ENCODE data around the gene PDGFA.

Gene PDGFA

DNA sequence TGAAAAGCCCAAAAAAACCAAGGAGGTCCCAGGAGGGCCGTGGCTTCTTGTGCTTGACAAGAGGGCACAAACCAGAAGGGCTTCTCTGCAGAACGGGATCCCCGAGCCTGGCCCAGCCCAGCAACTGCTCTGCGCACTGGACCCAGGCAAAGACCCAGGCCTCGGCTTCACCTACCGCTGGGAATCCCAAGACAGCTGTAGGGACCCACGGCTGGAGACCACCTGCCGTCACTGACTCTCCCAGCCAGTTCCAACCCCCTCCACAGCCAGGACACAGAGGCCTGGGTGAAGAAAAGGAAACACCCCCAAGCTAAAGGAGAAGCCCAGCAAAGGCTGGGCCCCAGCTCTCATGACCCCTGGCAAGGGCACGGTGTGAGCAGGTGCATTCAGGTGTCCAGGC is 24.3 kb downstream of the PDGFA start:
- Histone ChIP-seq H3K36me3 (ENCODE audit: insufficient read depth, low read length) (no peaks in the 10 kb centered on the region), H3K9me3 (ENCODE audit: low read depth, low read length) (no peaks in the 10 kb centered on the region), H3K27ac (no peak overlapping the region), H3K4me3 (no peak overlapping the region), H3K9ac (ENCODE audit: insufficient read length) (no peak overlapping the region)
- TF ChIP-seq POLR2AphosphoS5 (IDR thresholded peaks at IDR 0.05; ENCODE audit: borderline replicate concordance, low read depth, low read length) (no peak), EZH2 (IDR thresholded peaks at IDR 0.05) (no peak), FOXP2 (optimal IDR thresholded peaks at IDR 0.05; ENCODE audit: control extremely low read depth, extremely low read length, insufficient read depth) (no peak)
- DNase-seq (ENCODE audit: low read depth, low spot score), result no peak

GRCh38 chr7:494906-495305 is 24.7 kb downstream of the PDGFA start:
- H3K27ac ChIP-seq, result no peak overlapping the region
- DNase-seq (ENCODE audit: low read depth, low spot score), result no peak

DNA sequence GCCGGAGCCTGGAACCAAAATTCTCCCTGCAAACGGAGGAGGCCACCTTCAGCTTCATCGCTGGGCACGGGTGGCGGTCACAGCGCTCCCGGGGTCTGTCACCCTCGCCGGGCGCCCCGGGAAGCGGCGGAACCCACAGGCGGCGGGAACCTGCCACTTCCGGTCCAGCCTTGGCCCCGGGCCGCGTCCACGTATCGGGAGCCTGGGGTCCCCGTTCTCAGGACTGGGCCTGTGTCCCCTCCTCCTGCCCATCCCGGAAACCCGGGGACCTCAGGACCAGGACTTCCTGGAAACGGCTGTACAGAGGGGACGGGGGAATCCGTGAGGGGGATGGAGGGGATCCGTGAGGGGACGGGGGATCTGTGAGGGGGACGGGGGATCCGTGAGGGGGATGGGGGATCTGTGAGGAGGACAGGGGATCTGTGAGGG is 25.4 kb downstream of the PDGFA start:
- Histone ChIP-seq H3K9ac (ENCODE audit: insufficient read length) (no peak overlapping the region), H3K27ac (no peak overlapping the region), H3K9me3 (ENCODE audit: low read depth, low read length) (no peaks in the 10 kb centered on the region), H3K4me3 (no peak overlapping the region), H3K36me3 (ENCODE audit: insufficient read depth, low read length) (no peaks in the 10 kb centered on the region)
- TF ChIP-seq POLR2AphosphoS5 (IDR thresholded peaks at IDR 0.05; ENCODE audit: borderline replicate concordance, low read depth, low read length) (no peak), EZH2 (IDR thresholded peaks at IDR 0.05) (no peak), FOXP2 (optimal IDR thresholded peaks at IDR 0.05; ENCODE audit: control extremely low read depth, extremely low read length, insufficient read depth) (no peak)
- DNase-seq (ENCODE audit: low read depth, low spot score), result no peak

More at GRCh38 chr7:494906-495305, 24.7 kb downstream of the PDGFA start:
- no peak overlapping the region for H3K9ac ChIP-seq (ENCODE audit: insufficient read length)
- no peaks in the 10 kb centered on the region for H3K36me3 ChIP-seq (ENCODE audit: insufficient read depth, low read length)
- H3K9me3 ChIP-seq (ENCODE audit: low read depth, low read length), result no peaks in the 10 kb centered on the region
- no peak overlapping the region for H3K4me3 ChIP-seq
- TF ChIP-seq EZH2 (IDR thresholded peaks at IDR 0.05), result no peak
- TF ChIP-seq POLR2AphosphoS5 (IDR thresholded peaks at IDR 0.05; ENCODE audit: borderline replicate concordance, low read depth, low read length), result no peak
- TF ChIP-seq FOXP2 (optimal IDR thresholded peaks at IDR 0.05; ENCODE audit: control extremely low read depth, extremely low read length, insufficient read depth), result no peak

DNA sequence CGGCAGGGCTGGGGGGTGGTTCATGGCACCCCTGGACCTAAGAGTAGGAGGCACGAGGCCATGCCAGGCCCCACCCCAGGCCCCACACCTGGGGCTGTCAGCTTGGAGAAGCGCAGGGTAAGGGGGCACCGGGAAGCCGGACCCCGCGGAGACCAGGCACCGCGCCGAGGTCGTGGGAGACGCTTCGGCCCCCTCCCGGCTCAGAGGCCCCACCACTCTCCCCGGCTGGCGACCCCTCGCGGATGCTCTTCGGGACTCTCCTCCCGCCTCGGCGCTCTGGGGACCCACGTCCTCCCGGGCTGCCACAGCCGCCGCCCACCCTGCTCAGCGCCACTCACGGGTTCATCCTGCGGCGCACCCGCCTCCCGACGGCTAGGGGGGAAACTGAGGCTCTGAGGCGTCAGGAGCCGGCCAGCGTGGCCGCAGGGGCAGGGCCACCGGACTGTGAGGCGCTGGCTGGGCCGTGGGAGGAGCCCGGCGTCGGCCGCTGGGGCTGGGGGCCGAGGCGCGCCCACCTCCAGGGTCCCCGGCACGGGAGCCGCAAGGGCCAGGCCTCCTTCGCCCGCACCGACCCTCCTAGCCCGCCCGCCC is 25.9 kb downstream of the PDGFA start:
- H3K9me3 ChIP-seq (ENCODE audit: low read depth, low read length), result no peaks in the 10 kb centered on the region
- no peak for DNase-seq (ENCODE audit: low read depth, low spot score)
- no peak overlapping the region for H3K9ac ChIP-seq (ENCODE audit: insufficient read length)
- no peaks in the 10 kb centered on the region for H3K36me3 ChIP-seq (ENCODE audit: insufficient read depth, low read length)
- no peak overlapping the region for H3K27ac ChIP-seq
- TF ChIP-seq EZH2 (IDR thresholded peaks at IDR 0.05) (no peak), FOXP2 (optimal IDR thresholded peaks at IDR 0.05; ENCODE audit: control extremely low read depth, extremely low read length, insufficient read depth) (no peak), POLR2AphosphoS5 (IDR thresholded peaks at IDR 0.05; ENCODE audit: borderline replicate concordance, low read depth, low read length) (no peak)
- no peak overlapping the region for H3K4me3 ChIP-seq

- Histone ChIP-seq H3K4me3 (no peak overlapping the region), H3K36me3 (ENCODE audit: insufficient read depth, low read length) (no peaks in the 10 kb centered on the region), H3K27ac (no peak overlapping the region), H3K9me3 (ENCODE audit: low read depth, low read length) (no peaks in the 10 kb centered on the region), H3K9ac (ENCODE audit: insufficient read length) (no peak overlapping the region)
- TF ChIP-seq EZH2 (IDR thresholded peaks at IDR 0.05) (no peak), FOXP2 (optimal IDR thresholded peaks at IDR 0.05; ENCODE audit: control extremely low read depth, extremely low read length, insufficient read depth) (no peak), POLR2AphosphoS5 (IDR thresholded peaks at IDR 0.05; ENCODE audit: borderline replicate concordance, low read depth, low read length) (no peak)
- no peak for DNase-seq (ENCODE audit: low read depth, low spot score)
These were observed 27.0 kb downstream of the PDGFA start for GRCh38 chr7:492714-493065.

DNA sequence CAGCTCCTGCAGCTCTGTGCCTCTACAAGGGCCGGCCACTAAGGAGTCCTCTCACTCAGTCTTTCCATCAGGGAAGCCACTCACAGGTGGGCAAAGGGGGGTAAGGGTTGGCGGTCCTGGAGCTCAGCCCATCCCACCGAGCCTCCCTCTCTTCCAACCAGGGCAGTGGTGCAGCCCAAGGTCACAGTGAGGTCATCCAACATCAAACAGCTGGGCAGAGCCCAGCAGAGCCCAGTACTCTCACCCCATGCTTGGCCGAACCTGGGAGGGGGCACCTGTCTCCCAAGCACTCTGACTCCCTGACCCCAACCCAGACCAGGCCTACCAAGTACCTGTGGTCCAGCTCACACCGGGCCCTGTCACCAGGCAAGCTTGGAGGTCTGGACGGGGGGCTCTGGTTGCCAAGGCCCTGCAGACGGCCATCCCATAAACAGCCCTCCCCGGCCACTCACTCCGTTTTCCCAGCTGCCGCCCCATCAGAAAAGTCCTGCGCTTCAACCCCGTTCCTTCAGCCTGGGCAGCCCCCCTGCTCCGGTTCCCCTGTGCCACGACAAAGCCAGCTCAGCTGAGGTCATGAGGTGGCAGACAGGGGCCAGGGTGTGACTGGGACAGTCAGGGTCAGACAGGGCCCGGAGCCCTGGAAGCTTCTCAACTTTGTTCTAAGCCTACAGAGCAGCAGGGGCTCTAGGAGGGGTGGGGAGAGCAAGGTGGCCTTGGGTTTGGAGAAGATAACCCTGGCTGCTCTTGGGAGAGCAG is 27.5 kb downstream of the PDGFA start:
- TF ChIP-seq FOXP2 (optimal IDR thresholded peaks at IDR 0.05; ENCODE audit: control extremely low read depth, extremely low read length, insufficient read depth) (no peak), EZH2 (IDR thresholded peaks at IDR 0.05) (no peak)
- no peak overlapping the region for H3K9ac ChIP-seq (ENCODE audit: insufficient read length)
- no peak overlapping the region for H3K27ac ChIP-seq
- H3K4me3 ChIP-seq, result no peak overlapping the region
- H3K9me3 ChIP-seq (ENCODE audit: low read depth, low read length), result no peaks in the 10 kb centered on the region
- no peaks in the 10 kb centered on the region for H3K36me3 ChIP-seq (ENCODE audit: insufficient read depth, low read length)
- no peak for DNase-seq (ENCODE audit: low read depth, low spot score)

- TF ChIP-seq FOXP2 (optimal IDR thresholded peaks at IDR 0.05; ENCODE audit: control extremely low read depth, extremely low read length, insufficient read depth) (no peak), POLR2AphosphoS5 (IDR thresholded peaks at IDR 0.05; ENCODE audit: borderline replicate concordance, low read depth, low read length) (no peak), EZH2 (IDR thresholded peaks at IDR 0.05) (no peak)
- Histone ChIP-seq H3K9me3 (ENCODE audit: low read depth, low read length) (no peaks in the 10 kb centered on the region), H3K4me3 (no peak overlapping the region), H3K27ac (no peak overlapping the region), H3K36me3 (ENCODE audit: insufficient read depth, low read length) (no peaks in the 10 kb centered on the region), H3K9ac (ENCODE audit: insufficient read length) (no peak overlapping the region)
- no peak for DNase-seq (ENCODE audit: low read depth, low spot score)
These were observed 28.2 kb downstream of the PDGFA start for GRCh38 chr7:491292-491957.

GRCh38 chr7:490461-491291 is 29.0 kb downstream of the PDGFA start:
- Histone ChIP-seq H3K36me3 (ENCODE audit: insufficient read depth, low read length) (no peaks in the 10 kb centered on the region), H3K27ac (no peak overlapping the region), H3K9me3 (ENCODE audit: low read depth, low read length) (no peaks in the 10 kb centered on the region), H3K4me3 (no peak overlapping the region), H3K9ac (ENCODE audit: insufficient read length) (no peak overlapping the region)
- DNase-seq (ENCODE audit: low read depth, low spot score), result no peak
- TF ChIP-seq EZH2 (IDR thresholded peaks at IDR 0.05) (no peak), FOXP2 (optimal IDR thresholded peaks at IDR 0.05; ENCODE audit: control extremely low read depth, extremely low read length, insufficient read depth) (no peak), POLR2AphosphoS5 (IDR thresholded peaks at IDR 0.05; ENCODE audit: borderline replicate concordance, low read depth, low read length) (no peak)

Measured in SK-N-MC (cell line).